HepG2 (cell line): ENCODE results near the gene TLDC2. TPM values are rescaled to one million over a fixed set of nuclear protein-coding genes. Genes with fewer than 3 reads are reported as not detected.
"Not testable (repeated sequence)": the region's sequence is repeated elsewhere in the genome, so short reads cannot be mapped to it uniquely, and the experiment has no call there.

ENCODE experiments used
- ATAC-seq: fragments of 200-7000 bp; cut with Tn5 transposase; 3 replicates; pipeline ENCODE4 v1.9.1; 2020; ENCODE audit warnings: mild to moderate bottlenecking, moderate library complexity
- BruUV-seq: library from RNA; stranded (reverse); fragments of 400-500 nt; replicated peaks from 2 replicates; lab custom pipeline; 2021; lab: Mats Ljungman, UMichigan
- CTCF ChIA-PET: fragments of 300-600 bp; formaldehyde crosslinking; extraction: SDS; loops from one replicate; lab custom pipeline; 2021; ENCODE audit warnings: low total read pairs, inconsistent platforms, low intra/inter-chr PET ratio; lab: Yijun Ruan, JAX
- POLR2A ChIA-PET: fragments of 350-600 bp; sonication (Branson Sonifier 250); formaldehyde crosslinking; loops from one replicate; lab custom pipeline; 2020; ENCODE audit warnings: antibody characterized with exemption, inconsistent platforms; lab: Yijun Ruan, JAX
- DNase-seq: peaks from one replicate; pipeline ENCODE4 v3.0.0-alpha.2; 2015; ENCODE audit warnings: low spot score
- FAIRE-seq: peaks from 3 replicates; lab custom pipeline; 2011; peaks lifted over from hg19 to GRCh38; lab: Jason Lieb, UNC
- H2AFZ ChIP-seq: one replicate; pipeline ENCODE4 v1.6.1; 2011; ENCODE audit warnings: low read length, inconsistent platforms
- H3K27ac ChIP-seq: fragments of 300-600 bp; 3 replicates; pipeline ENCODE4 v1.8.0; 2011; ENCODE audit warnings: mixed run types, mild to moderate bottlenecking, mixed read lengths, low read length, inconsistent platforms; ENCODE audit not compliant: insufficient read depth; ENCODE audit errors: extremely low read length
- H3K27me3 ChIP-seq, 2 experiments: fragments of 200-600 bp in 1 of 2; 2 replicates in 1 of 2; 3 replicates in 1 of 2; pipeline versions ENCODE4 v1.6.0 to v1.8.0; 2011; ENCODE audit warnings: low read length in 2 of 2, mild to moderate bottlenecking in 2 of 2, moderate library complexity in 2 of 2, inconsistent platforms in 1 of 2; ENCODE audit not compliant: insufficient read depth in 2 of 2, control insufficient read depth in 1 of 2
- H3K36me3 ChIP-seq, 2 experiments: fragments of 200-600 bp in 1 of 2; replicated peaks in 1 of 2; 2 replicates in 1 of 2; 3 replicates in 1 of 2; pipeline versions ENCODE4 v1.5.1 to v1.8.0; 2011; ENCODE audit warnings: low read length in 2 of 2, inconsistent platforms in 1 of 2; ENCODE audit not compliant: insufficient read depth in 2 of 2, control insufficient read depth in 1 of 2
- H3K4me1 ChIP-seq: 2 replicates; pipeline ENCODE4 v1.5.1; 2012; ENCODE audit warnings: low read length, inconsistent platforms; ENCODE audit not compliant: insufficient read depth
- H3K4me2 ChIP-seq: 2 replicates; pipeline ENCODE4 v1.6.0; 2011; ENCODE audit warnings: low read depth, low read length, inconsistent platforms
- H3K4me3 ChIP-seq, 3 experiments: fragments of 200-600 bp in 1 of 3; sonication (generic), shearing (Covaris generic) in 1 of 3; replicated peaks in 1 of 3; 2 replicates each; pipeline ENCODE4 v1.5.1; 2011 to 2016; ENCODE audit warnings: low read length in 3 of 3, inconsistent platforms in 2 of 3, low read depth in 2 of 3, mild to moderate bottlenecking in 2 of 3, control low read depth in 1 of 3, mixed read lengths in 1 of 3; ENCODE audit not compliant: insufficient read depth in 1 of 3
- H3K79me2 ChIP-seq: one replicate; pipeline ENCODE4 v1.6.1; 2011; ENCODE audit warnings: low read length, inconsistent platforms; ENCODE audit not compliant: insufficient read depth
- H3K9ac ChIP-seq: 2 replicates; pipeline ENCODE4 v1.6.0; 2011; ENCODE audit warnings: mild to moderate bottlenecking, low read depth, low read length, inconsistent platforms; ENCODE audit not compliant: insufficient read depth
- H3K9me3 ChIP-seq: 2 replicates; pipeline ENCODE4 v1.5.1; 2012; ENCODE audit warnings: mild to moderate bottlenecking, low read length
- H4K20me1 ChIP-seq: 2 replicates; pipeline ENCODE4 v1.6.0; 2011; ENCODE audit warnings: inconsistent platforms, mild to moderate bottlenecking, low read length, moderate library complexity; ENCODE audit not compliant: insufficient read depth
- ATF7 ChIP-seq, 2 experiments: fragments of 450-650 bp in 1 of 2; sonication (generic) in 1 of 2; formaldehyde crosslinking in 1 of 2; IDR thresholded peaks; 2 replicates each; pipeline versions ENCODE4 v1.4.0 to v1.6.1; 2016 to 2020; ENCODE audit warnings: antibody characterized with exemption in 1 of 2, mild to moderate bottlenecking in 1 of 2, missing genetic modification reagents in 1 of 2
- ELF4 ChIP-seq: sonication (generic); formaldehyde crosslinking; IDR thresholded peaks from 2 replicates; pipeline ENCODE4 v1.5.0; 2020; ENCODE audit warnings: missing genetic modification reagents, mild to moderate bottlenecking, moderate library complexity, borderline replicate concordance
- HDAC2 ChIP-seq: sonication (generic); formaldehyde crosslinking; IDR thresholded peaks from 2 replicates; pipeline ENCODE4 v1.4.0; 2020; ENCODE audit warnings: missing genetic modification reagents
- IRX3 ChIP-seq: sonication (generic); formaldehyde crosslinking; IDR thresholded peaks from 2 replicates; pipeline ENCODE4 v1.8.1; 2023; ENCODE audit warnings: mild to moderate bottlenecking, low read depth, missing genetic modification reagents, borderline replicate concordance
- SMARCC2 ChIP-seq: fragments of 450-650 bp; IDR thresholded peaks from 2 replicates; pipeline ENCODE4 v1.6.1; 2017; ENCODE audit warnings: antibody characterized with exemption, mild to moderate bottlenecking
- TRIM24 ChIP-seq: sonication (generic); formaldehyde crosslinking; IDR thresholded peaks from 2 replicates; pipeline ENCODE4 v1.8.0; 2022; ENCODE audit warnings: mild to moderate bottlenecking, missing genetic modification reagents
- ZMYM2 ChIP-seq: sonication (generic); formaldehyde crosslinking; IDR thresholded peaks from 2 replicates; pipeline ENCODE4 v1.8.0; 2022; ENCODE audit warnings: mild to moderate bottlenecking, missing genetic modification reagents
- ZNF263 ChIP-seq: sonication (generic); formaldehyde crosslinking; IDR thresholded peaks from 2 replicates; pipeline ENCODE4 v1.4.0; 2020; ENCODE audit warnings: missing genetic modification reagents
- ZNF282 ChIP-seq: fragments of 450-650 bp; IDR thresholded peaks from 2 replicates; pipeline ENCODE4 v1.6.1; 2018; ENCODE audit not compliant: partially characterized antibody
- ZNF598 ChIP-seq: sonication (generic); formaldehyde crosslinking; IDR thresholded peaks from 2 replicates; pipeline ENCODE4 v1.5.1; 2020; ENCODE audit warnings: mild to moderate bottlenecking, missing genetic modification reagents, borderline replicate concordance
- WGBS: methylation state at CpG from one replicate; pipeline ENCODE4 v1.1.6; 2017; ENCODE audit warnings: low lambda C conversion rate; 5-methylcytosine and 5-hydroxymethylcytosine counted together
- in situ Hi-C: cut with HindIII; loops from 2 replicates; pipeline ENCODE4 v1.10.0; 2017; ENCODE audit warnings: low pct_unique_long_range_greater_than_20kb; ENCODE audit not compliant: extremely low pct_ligation_motif_present
- intact Hi-C: fragments of 100-400 bp; cut with micrococcal nuclease; formaldehyde crosslinking; loops from one replicate; pipeline ENCODE4 v1.10.0; 2022; ENCODE audit not compliant: unreplicated experiment
- polyA plus RNA-seq, 8 experiments: library from polyadenylated mRNA; depleted of rRNA in 3 of 8; stranded (reverse) in 7 of 8; unstranded in 1 of 8; fragments of >200 nt; fragmentation: Illumina TruSeq in 4 of 8; extraction: Trizol in 4 of 8; gene quantifications; 2 replicates each; pipeline versions ENCODE4 v1.2.1 to v1.2.3, GENCODE V29; 2011 to 2016; ENCODE audit warnings: low read depth in 4 of 8, missing spikeins in 1 of 8, mixed read lengths in 1 of 8; ENCODE audit not compliant: insufficient read depth in 1 of 8
- total RNA-seq, 5 experiments: library from RNA; depleted of rRNA; stranded (reverse); fragments of >200 nt; fragmentation: Illumina TruSeq; extraction: Trizol; gene quantifications; 2 replicates each; pipeline ENCODE4 v1.2.3, GENCODE V29; 2016; ENCODE audit warnings: low read depth in 1 of 5
- TF ChIP-seq, protein P1 (sequence below): sonication (generic); formaldehyde crosslinking; IDR thresholded peaks from 2 replicates; pipeline ENCODE4 v1.4.0; 2020; ENCODE audit warnings: missing genetic modification reagents
- TF ChIP-seq, protein P2 (sequence below): sonication (generic); formaldehyde crosslinking; IDR thresholded peaks from 2 replicates; pipeline ENCODE4 v1.5.0; 2020; ENCODE audit warnings: missing genetic modification reagents
- TF ChIP-seq, protein P3 (sequence below): sonication (generic); formaldehyde crosslinking; IDR thresholded peaks from 2 replicates; pipeline ENCODE4 v1.4.0; 2020; ENCODE audit warnings: mild to moderate bottlenecking, missing genetic modification reagents

Gene TLDC2
- total and polyA plus RNA-seq, 2 of the 13 experiments (the other 11 are each of a cell fraction or from before 2014, with no cell fraction given): 1.5 to 1.6 TPM

DNA sequence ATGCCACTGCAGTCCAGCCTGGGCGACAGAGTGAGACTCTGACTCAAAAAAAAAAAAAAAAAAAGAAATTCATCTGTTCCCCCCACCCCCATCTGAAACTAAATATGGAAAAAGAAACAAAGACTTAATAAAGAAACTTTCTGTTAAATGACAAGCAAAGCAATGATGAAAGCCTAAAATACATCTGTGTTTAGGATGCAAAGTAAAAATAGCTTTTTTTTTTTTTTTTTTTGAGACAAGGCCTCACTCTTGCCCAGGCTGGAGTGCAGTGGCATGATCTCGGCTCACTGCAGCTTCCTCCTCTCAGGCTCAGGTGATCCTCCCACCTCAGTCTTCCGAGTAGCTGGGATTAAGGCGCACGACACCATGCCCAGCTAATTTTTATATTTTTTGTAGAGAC lies 845 bp upstream of the TLDC2 start:
- CTCF ChIA-PET, H3K36me3 ChIP-seq, DNase-seq, H3K27ac ChIP-seq, H4K20me1 ChIP-seq: not testable (repeated sequence)
- peak overlapping the region; percentile 100 for H3K4me2 ChIP-seq
- H3K4me1 ChIP-seq: peaks cover 63% of the 10 kb centered on the region
- ATAC-seq: peak; percentile 4
- H2AFZ ChIP-seq: peak overlapping the region; percentile 49
- POLR2A ChIA-PET: interaction anchor here (0.7 to 3.2 kb wide), 6 partner anchors 10 to 129 kb away, joined by 3 to 22 read pairs (median 8); partner anchors contain the start of genes DSN1 and NDRG3
- TF ChIP-seq, protein P1, sequence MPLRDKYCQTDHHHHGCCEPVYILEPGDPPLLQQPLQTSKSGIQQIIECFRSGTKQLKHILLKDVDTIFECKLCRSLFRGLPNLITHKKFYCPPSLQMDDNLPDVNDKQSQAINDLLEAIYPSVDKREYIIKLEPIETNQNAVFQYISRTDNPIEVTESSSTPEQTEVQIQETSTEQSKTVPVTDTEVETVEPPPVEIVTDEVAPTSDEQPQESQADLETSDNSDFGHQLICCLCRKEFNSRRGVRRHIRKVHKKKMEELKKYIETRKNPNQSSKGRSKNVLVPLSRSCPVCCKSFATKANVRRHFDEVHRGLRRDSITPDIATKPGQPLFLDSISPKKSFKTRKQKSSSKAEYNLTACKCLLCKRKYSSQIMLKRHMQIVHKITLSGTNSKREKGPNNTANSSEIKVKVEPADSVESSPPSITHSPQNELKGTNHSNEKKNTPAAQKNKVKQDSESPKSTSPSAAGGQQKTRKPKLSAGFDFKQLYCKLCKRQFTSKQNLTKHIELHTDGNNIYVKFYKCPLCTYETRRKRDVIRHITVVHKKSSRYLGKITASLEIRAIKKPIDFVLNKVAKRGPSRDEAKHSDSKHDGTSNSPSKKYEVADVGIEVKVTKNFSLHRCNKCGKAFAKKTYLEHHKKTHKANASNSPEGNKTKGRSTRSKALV: 0 out of 2 replicates have a peak, but pooled peaks have one; percentile 6
- TF ChIP-seq ELF4 (CRISPR knock-in tag) (0 out of 2 replicates have a peak, but pooled peaks have one; percentile 35), ZNF263 (CRISPR knock-in tag) (0 out of 2 replicates have a peak, but pooled peaks have one; percentile 65)
- TF ChIP-seq, all 625 proteins: peak for 3; not testable (repeated sequence) for 622
- H3K4me3 ChIP-seq: peak overlapping the region; percentile 23 to 72 (median 50)
- in situ Hi-C loops, H3K79me2 ChIP-seq, BruUV-seq, intact Hi-C loops, FAIRE-seq, H3K9me3 ChIP-seq, H3K27me3 ChIP-seq: not testable (repeated sequence)
- peak overlapping the region; percentile 39; the same call in 1 of the 2 replicates for H3K9ac ChIP-seq
- WGBS: 12% methylated on average over 5 of the region's 5 CpGs

DNA sequence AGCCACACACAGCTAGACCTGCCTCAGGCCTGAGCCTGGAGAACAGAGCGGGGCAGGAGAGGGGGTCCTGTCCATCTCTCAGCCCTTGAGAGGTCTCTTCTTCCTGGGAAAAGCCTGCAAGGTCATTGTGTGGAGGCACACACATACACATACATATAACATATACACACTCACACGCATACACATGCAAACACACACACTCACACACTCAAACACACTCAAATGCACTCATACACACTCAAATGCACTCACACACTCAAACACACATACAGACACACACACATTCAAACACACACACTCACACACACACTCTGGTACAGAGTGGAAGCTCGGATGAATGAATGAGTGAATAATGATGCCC lies 515 bp downstream of the TLDC2 start:
- Histone ChIP-seq H3K9me3 (no peaks in the 10 kb centered on the region), H4K20me1 (no peaks in the 10 kb centered on the region), H3K79me2 (no peaks in the 10 kb centered on the region), H3K36me3 (no peaks in the 10 kb centered on the region), H3K27ac (no peak overlapping the region), H3K27me3 (no peaks in the 10 kb centered on the region), H2AFZ (no peak overlapping the region), H3K4me1 (peaks cover 58% of the 10 kb centered on the region), H3K4me3 (peak overlapping the region in 2 of 3 experiments; percentile 23 to 72; a peak in 2 of 6 replicates), H3K4me2 (peak overlapping the region; percentile 100), H3K9ac (peak overlapping the region; percentile 39; the same call in 1 of the 2 replicates)
- WGBS: 93% methylated on average over 3 of the region's 3 CpGs
- POLR2A ChIA-PET: interaction anchor here (1.3 to 3.2 kb wide), 4 partner anchors 10 to 103 kb away, joined by 6 to 22 read pairs (median 11); partner anchors contain the start of gene DSN1
- DNase-seq (no peak), FAIRE-seq (peak; percentile 21), ATAC-seq (no peak)
- CTCF ChIA-PET: no interaction called here
- intact Hi-C loops (loop anchor here (1.0 kb wide), 1 partner anchor 12 kb away; no protein-coding TSS in a partner anchor), in situ Hi-C loops (no loop called here)
- TSS peak; percentile 73 for BruUV-seq
- TF ChIP-seq ZNF598 (CRISPR knock-in tag) (no peak), ATF7 (IDR thresholded peaks at IDR 0.05) (no peak), ATF7 (CRISPR knock-in tag; IDR thresholded peaks at IDR 0.05) (no peak), HDAC2 (no peak), TRIM24 (peak; percentile 60; the same call in 1 of the 2 replicates), IRX3 (no peak), ELF4 (CRISPR knock-in tag) (no peak), ZNF282 (peak; percentile 71), SMARCC2 (no peak), ZMYM2 (CRISPR knock-in tag) (peak; percentile 60; the same call in 1 of the 2 replicates)
- TF ChIP-seq, protein P2, sequence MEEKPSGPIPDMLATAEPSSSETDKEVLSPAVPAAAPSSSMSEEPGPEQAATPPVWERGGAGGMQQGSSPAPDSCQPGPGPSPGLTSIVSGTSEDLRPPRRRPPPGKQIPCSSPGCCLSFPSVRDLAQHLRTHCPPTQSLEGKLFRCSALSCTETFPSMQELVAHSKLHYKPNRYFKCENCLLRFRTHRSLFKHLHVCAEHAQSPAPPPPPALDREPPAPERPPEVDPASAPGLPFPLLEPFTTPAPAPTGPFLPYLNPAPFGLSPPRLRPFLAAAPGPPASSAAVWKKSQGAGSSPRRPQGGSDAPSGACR: 0 out of 2 replicates have a peak, but pooled peaks have one; percentile 46
- TF ChIP-seq, protein P3, sequence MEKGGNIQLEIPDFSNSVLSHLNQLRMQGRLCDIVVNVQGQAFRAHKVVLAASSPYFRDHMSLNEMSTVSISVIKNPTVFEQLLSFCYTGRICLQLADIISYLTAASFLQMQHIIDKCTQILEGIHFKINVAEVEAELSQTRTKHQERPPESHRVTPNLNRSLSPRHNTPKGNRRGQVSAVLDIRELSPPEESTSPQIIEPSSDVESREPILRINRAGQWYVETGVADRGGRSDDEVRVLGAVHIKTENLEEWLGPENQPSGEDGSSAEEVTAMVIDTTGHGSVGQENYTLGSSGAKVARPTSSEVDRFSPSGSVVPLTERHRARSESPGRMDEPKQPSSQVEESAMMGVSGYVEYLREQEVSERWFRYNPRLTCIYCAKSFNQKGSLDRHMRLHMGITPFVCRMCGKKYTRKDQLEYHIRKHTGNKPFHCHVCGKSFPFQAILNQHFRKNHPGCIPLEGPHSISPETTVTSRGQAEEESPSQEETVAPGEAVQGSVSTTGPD (CRISPR knock-in tag): no peak
